GM19455 (cell line): ENCODE data around the gene OR52N5.

Source experiments
- ATAC-seq: cut with Tn5 transposase; IDR thresholded peaks from one replicate; pipeline ENCODE4 v1.9.1; 2021; ENCODE audit not compliant: unreplicated experiment

The OR52N5 gene

GRCh38 chr11:5726351-5726750 lies 56.8 kb downstream of the OR52N5 start:
- no peak for ATAC-seq
